Brain pericyte (primary cell): Measurements from ENCODE around the gene LILRA6.
"Not testable (repeated sequence)": the region's sequence is repeated elsewhere in the genome, so short reads cannot be mapped to it uniquely, and the experiment has no call there.

Source experiments
- DNase-seq: peaks from one replicate; pipeline ENCODE4 v3.0.0-alpha.2; 2012; ENCODE audit warnings: low read depth, low spot score

Gene LILRA6

GRCh38 chr19:54207983-54208783 is 34.4 kb downstream of the LILRA6 start:
- DNase-seq, result no peak

- DNase-seq, result no peak
Measured at GRCh38 chr19:54207676-54207982, 35.0 kb downstream of the LILRA6 start.

- not testable (repeated sequence) for DNase-seq
Measured at GRCh38 chr19:54207193-54207592, 35.4 kb downstream of the LILRA6 start.

- no peak for DNase-seq
Measured at GRCh38 chr19:54206831-54207177, 35.8 kb downstream of the LILRA6 start.

GRCh38 chr19:54206030-54206830 is 36.4 kb downstream of the LILRA6 start:
- no peak for DNase-seq

GRCh38 chr19:54204767-54205468 is 37.7 kb downstream of the LILRA6 start:
- DNase-seq, result no peak

GRCh38 chr19:54203151-54203611 is 39.4 kb downstream of the LILRA6 start:
- no peak for DNase-seq

- no peak for DNase-seq
Measured at GRCh38 chr19:54201980-54202379, 40.6 kb downstream of the LILRA6 start.

- DNase-seq, result no peak
Measured at GRCh38 chr19:54201172-54201701, 41.4 kb downstream of the LILRA6 start.

GRCh38 chr19:54199401-54199800 is 43.2 kb downstream of the LILRA6 start:
- no peak for DNase-seq

- DNase-seq, result no peak
Measured at GRCh38 chr19:54197121-54197520, 45.5 kb downstream of the LILRA6 start.

- no peak for DNase-seq
Measured at GRCh38 chr19:54196536-54196935, 46.1 kb downstream of the LILRA6 start.

- DNase-seq, result not testable (repeated sequence)
Measured at GRCh38 chr19:54194463-54194862, 48.1 kb downstream of the LILRA6 start.

- no peak for DNase-seq
Measured at GRCh38 chr19:54193011-54193410, 49.6 kb downstream of the LILRA6 start.

GRCh38 chr19:54191811-54192453 is 50.7 kb downstream of the LILRA6 start:
- no peak for DNase-seq

- no peak for DNase-seq
Measured at GRCh38 chr19:54191011-54191810, 51.4 kb downstream of the LILRA6 start, which contains the start of gene TSEN34. Gene TSEN34, plus strand, starts transcription at chr19:54191308. Its CDS starts 57 bp downstream, at chr19:54191365.

GRCh38 chr19:54190503-54191010 is 52.0 kb downstream of the LILRA6 start:
- DNase-seq, result peak; percentile 99

- DNase-seq, result peak; percentile 100
Measured at GRCh38 chr19:54189735-54190502, 52.7 kb downstream of the LILRA6 start.

- DNase-seq, result no peak
Measured at GRCh38 chr19:54189145-54189734, 53.4 kb downstream of the LILRA6 start, which contains the start of gene MBOAT7. Gene MBOAT7, minus strand, starts transcription at chr19:54189580. Its CDS starts 1,072 bp downstream, at chr19:54188508.
